Measurements from ENCODE around the gene RIMBP3C.

- TF ChIP-seq EZH2 (IDR thresholded peaks at IDR 0.05; ENCODE audit: borderline replicate concordance, low read depth, low read length, poor library complexity, severe bottlenecking) (no peak), CTCF (conservative IDR thresholded peaks at IDR 0.05; ENCODE audit: low read depth, low read length) (no peak)
Observed at GRCh38 chr22:21590809-21591641, 39.8 kb upstream of the RIMBP3C start.
